ENCODE data around the gene ZNF385C.

The ZNF385C gene

DNA sequence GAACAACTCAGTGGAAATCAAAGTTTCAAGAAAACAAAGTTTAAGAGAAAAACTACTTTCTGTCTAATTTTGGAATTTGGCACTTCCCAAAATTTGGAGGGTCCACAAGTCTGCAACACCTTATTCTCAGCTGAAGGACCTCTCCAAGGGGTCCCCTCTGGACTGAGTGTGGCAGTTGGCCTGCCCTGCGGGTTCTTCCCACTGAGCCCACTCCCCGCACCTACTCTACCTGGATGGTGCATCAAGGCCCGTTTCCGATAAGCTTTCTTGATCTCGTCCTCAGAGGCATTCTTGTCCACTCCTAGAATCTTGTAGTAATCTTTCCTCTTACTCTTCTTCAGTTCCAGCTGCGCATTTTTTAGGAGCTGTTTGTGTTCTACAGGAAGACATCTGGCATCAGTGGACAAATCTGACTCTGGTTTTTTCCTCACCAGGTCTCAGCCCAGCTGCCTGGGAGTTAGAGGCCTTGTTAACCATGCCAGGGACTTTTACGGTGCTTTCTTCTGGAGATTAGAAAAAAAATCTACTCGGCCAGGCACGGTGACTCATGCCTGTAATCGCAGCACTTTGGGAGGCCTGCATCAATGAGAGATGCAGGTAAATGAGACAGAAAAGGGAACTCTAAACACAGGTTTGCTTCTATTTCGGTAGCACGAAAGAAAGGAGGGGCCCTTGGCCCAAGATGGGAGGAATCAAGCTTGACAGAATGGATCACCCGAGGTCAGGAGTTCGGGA lies 116.1 kb downstream of the ZNF385C start:
- DNase-seq, result no peak

- DNase-seq, result no peak
These were observed 120.3 kb downstream of the ZNF385C start for GRCh38 chr17:41977991-41978390.

DNA sequence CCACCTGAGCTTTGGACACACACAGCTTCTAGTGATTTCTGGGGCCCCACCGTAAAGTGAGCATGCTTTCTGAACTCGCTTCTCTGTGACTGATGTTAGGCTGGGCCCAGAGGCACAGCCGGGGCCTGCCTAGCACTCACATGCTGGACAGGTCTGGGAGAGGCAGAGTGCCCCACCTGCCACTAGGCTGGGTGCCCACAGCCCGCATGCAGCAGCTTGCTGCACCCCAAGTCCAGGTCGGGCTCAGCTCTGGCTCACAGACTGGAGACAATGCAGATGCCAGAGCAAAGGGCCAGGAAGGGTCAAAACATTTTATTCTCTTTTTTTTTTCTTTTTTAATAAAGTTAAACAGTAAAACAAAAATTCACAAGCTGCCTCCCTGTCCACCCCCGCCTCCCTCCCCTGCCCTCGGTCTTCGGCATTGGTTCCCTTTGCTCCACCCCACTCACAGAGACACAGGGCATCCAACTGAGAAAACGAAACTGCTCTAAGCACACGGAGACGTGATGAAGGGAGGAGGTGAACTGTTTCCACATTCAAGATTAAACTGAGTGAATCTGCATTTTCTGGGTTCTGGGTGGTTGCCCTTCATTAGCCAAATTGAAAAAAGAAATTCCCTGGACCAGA lies 122.0 kb downstream of the ZNF385C start:
- no peak for DNase-seq

All from stimulated activated CD4-positive, alpha-beta T cell treated with anti-CD3 and anti-CD28 coated beads, Interleukin-15, amount 100 ng/mL, for 24 hours (primary cell).